Gastroesophageal sphincter (tissue), 3 donors: ENCODE results near the gene IQCM.

Source experiments
- CTCF ChIP-seq, 4 experiments: fragments of 200-600 bp in 2 of 4; fragments of 450-650 bp in 2 of 4; sonication (generic) in 1 of 4; IDR thresholded peaks; one replicate each; pipeline ENCODE4 v1.5.1; 2017 to 2019; ENCODE audit warnings: antibody characterized with exemption in 4 of 4, mild to moderate bottlenecking in 2 of 4, moderate library complexity in 2 of 4
- POLR2A ChIP-seq, 2 donors: fragments of 450-650 bp; IDR thresholded peaks; one replicate each; pipeline ENCODE4 v1.6.1; 2017; ENCODE audit warnings: antibody characterized with exemption in 2 of 2, mild to moderate bottlenecking in 2 of 2, moderate library complexity in 1 of 2

GRCh38 chr4:149718500-149718899, 97.1 kb downstream of the IQCM start:
- TF ChIP-seq CTCF (IDR thresholded peaks at IDR 0.05): no peak
- no peak for TF ChIP-seq POLR2A (IDR thresholded peaks at IDR 0.05)
